Upper lobe of right lung (tissue), 1 donor: ENCODE data around the gene AMACR. TPM values are rescaled to one million over a fixed set of nuclear protein-coding genes. Genes with fewer than 3 reads are reported as not detected.

Source experiments
- ATAC-seq: fragments of 200-7000 bp; cut with Tn5 transposase; one replicate; pipeline ENCODE4 v1.9.1; 2020; ENCODE audit warnings: mild to moderate bottlenecking, moderate library complexity
- DNase-seq: peaks from one replicate; pipeline ENCODE4 v3.0.0-alpha.2; 2020
- H3K27ac ChIP-seq: fragments of 200-600 bp; one replicate; pipeline ENCODE4 v1.8.0; 2022
- H3K27me3 ChIP-seq: fragments of 200-600 bp; one replicate; pipeline ENCODE4 v1.8.0; 2022; ENCODE audit warnings: mild to moderate bottlenecking
- H3K36me3 ChIP-seq: fragments of 200-600 bp; one replicate; pipeline ENCODE4 v1.8.0; 2022
- H3K4me1 ChIP-seq: fragments of 200-600 bp; one replicate; pipeline ENCODE4 v1.8.0; 2022
- H3K4me3 ChIP-seq: fragments of 200-600 bp; one replicate; pipeline ENCODE4 v1.8.0; 2022; ENCODE audit warnings: mild to moderate bottlenecking
- H3K9me3 ChIP-seq: fragments of 200-600 bp; one replicate; pipeline ENCODE4 v1.8.0; 2022
- intact Hi-C: fragments of 100-400 bp; cut with DNase I; formaldehyde crosslinking; loops from one replicate; pipeline ENCODE4 v1.11.0; 2022
- total RNA-seq: library from RNA; stranded (reverse); fragmentation: NEBNext Ultra II Directional; extraction: Animal tissue kit (Norgen Biotek cat#: 25700); gene quantifications from one replicate; pipeline ENCODE4 v1.2.1, GENCODE V29; 2021
- TF ChIP-seq, protein P1 (sequence below): fragments of 200-600 bp; IDR thresholded peaks from one replicate; pipeline ENCODE4 v1.8.0; 2022; ENCODE audit warnings: antibody characterized with exemption
- donor health status: DM: no; HTN: yes; CAD: no; lungs with severe emphysema.

Gene AMACR
- total RNA-seq, 1 donor from 2014 or later = 9.1 TPM

DNA sequence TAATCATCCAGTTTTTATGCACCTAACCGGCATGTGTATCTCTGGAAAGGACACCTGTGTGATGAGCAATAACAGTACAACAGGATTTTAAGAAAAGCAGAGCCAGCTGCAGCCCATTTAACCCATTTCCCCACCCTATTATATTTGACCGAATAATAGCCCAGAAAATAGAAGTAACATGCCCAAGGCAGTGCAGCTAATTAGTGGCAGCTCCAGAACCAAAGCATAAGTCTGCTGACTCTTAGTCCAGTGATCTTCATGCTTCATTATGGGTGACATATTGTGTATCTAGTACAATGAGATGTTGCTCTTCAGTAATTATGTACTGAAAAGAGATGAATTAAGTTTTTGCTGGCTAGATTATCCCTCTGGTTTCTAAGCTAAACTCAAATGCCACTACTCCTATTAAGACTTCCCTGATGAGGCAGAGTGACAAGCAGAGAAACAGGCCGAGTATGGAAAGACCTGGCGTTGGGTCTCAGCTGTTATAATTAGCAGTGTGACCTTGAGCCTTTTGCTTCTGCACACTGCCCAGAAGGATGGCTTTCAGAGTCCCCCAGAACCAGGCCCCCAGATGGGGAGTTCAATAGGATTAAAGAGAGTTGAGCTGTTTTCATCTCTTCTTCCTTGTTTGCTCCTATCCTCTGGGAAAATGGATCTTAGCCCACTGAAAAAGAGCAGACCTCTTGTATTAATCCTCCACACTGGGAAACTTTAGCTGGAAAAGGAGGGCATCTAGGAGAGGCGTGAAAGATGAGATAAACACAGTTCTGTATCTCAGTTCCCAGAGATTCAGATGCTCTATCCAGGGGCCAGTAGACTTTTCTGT is 45.9 kb upstream of the AMACR start:
- intact Hi-C loops = no loop called here
- Histone ChIP-seq H3K9me3 (no peaks in the 10 kb centered on the region), H3K27me3 (no peaks in the 10 kb centered on the region), H3K4me1 (no peaks in the 10 kb centered on the region), H3K27ac (no peak overlapping the region), H3K4me3 (no peak overlapping the region), H3K36me3 (no peaks in the 10 kb centered on the region)
- TF ChIP-seq, protein P1, sequence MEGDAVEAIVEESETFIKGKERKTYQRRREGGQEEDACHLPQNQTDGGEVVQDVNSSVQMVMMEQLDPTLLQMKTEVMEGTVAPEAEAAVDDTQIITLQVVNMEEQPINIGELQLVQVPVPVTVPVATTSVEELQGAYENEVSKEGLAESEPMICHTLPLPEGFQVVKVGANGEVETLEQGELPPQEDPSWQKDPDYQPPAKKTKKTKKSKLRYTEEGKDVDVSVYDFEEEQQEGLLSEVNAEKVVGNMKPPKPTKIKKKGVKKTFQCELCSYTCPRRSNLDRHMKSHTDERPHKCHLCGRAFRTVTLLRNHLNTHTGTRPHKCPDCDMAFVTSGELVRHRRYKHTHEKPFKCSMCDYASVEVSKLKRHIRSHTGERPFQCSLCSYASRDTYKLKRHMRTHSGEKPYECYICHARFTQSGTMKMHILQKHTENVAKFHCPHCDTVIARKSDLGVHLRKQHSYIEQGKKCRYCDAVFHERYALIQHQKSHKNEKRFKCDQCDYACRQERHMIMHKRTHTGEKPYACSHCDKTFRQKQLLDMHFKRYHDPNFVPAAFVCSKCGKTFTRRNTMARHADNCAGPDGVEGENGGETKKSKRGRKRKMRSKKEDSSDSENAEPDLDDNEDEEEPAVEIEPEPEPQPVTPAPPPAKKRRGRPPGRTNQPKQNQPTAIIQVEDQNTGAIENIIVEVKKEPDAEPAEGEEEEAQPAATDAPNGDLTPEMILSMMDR = no peak
- DNase-seq (no peak), ATAC-seq (no peak)

- Histone ChIP-seq H3K36me3 (no peaks in the 10 kb centered on the region), H3K27ac (no peak overlapping the region), H3K9me3 (no peaks in the 10 kb centered on the region), H3K27me3 (no peaks in the 10 kb centered on the region), H3K4me1 (no peaks in the 10 kb centered on the region), H3K4me3 (no peak overlapping the region)
- no peak for ATAC-seq
- TF ChIP-seq, protein P1 = no peak
- intact Hi-C loops = no loop called here
- DNase-seq = no peak
These were observed 45.3 kb upstream of the AMACR start for GRCh38 chr5:34053133-34053532.

- no peaks in the 10 kb centered on the region for H3K4me1 ChIP-seq
- H3K27me3 ChIP-seq = no peaks in the 10 kb centered on the region
- no peak overlapping the region for H3K4me3 ChIP-seq
- no peak for DNase-seq
- H3K27ac ChIP-seq = no peak overlapping the region
- TF ChIP-seq, protein P1 = no peak
- no peak for ATAC-seq
- intact Hi-C loops = no loop called here
- H3K9me3 ChIP-seq = no peaks in the 10 kb centered on the region
- no peaks in the 10 kb centered on the region for H3K36me3 ChIP-seq
These were observed 43.6 kb upstream of the AMACR start for GRCh38 chr5:34051374-34051980.

DNA sequence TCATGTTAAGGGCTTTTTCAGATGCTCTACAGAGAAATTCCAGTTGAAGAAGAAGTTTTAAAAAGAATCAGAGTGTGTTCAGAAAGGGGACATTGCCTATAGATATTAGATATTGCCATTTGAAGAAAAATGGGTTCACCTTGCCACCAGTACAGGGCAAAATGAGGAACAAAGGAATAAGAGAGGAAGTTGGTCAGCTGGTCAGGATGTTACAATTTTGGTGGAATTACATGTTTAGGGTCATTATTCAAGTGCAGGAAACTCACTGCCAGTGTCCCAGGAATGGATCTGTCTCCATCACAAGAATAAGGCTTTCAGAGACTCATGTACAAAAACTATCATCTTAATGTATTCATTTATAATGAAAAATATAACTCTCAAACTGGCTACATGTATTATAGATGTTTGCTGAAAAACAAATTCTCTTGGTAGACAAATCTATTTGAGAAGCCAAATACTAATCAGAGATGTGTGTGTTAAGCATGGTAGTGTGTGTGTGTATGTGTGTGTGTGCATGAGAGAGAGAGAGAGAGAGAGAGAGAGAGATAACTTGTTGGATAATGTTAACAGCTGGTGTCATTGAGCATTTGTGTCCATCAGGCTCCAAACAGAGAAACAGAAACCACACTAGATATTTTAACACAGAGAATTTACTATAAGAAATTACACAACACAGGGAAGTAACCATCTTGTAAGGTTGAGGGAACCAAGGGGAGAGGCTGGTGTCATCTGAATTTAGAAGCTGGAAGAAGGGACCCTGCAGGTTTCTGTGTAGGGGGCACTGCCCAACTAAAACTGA is 40.1 kb upstream of the AMACR start:
- peak; percentile 28 for ATAC-seq

GRCh38 chr5:34047143-34047542 is 39.3 kb upstream of the AMACR start:
- TF ChIP-seq, protein P1 = no peak
- Histone ChIP-seq H3K9me3 (no peaks in the 10 kb centered on the region), H3K27me3 (no peaks in the 10 kb centered on the region), H3K36me3 (no peaks in the 10 kb centered on the region), H3K27ac (no peak overlapping the region), H3K4me3 (no peak overlapping the region), H3K4me1 (peaks cover 13% of the 10 kb centered on the region)
- intact Hi-C loops = no loop called here
- ATAC-seq = no peak
- no peak for DNase-seq

More for the DNA sequence above, 40.1 kb upstream of the AMACR start:
- no peak overlapping the region for H3K4me3 ChIP-seq
- TF ChIP-seq, protein P1 = no peak
- no peaks in the 10 kb centered on the region for H3K27me3 ChIP-seq
- no peak for DNase-seq
- H3K9me3 ChIP-seq = no peaks in the 10 kb centered on the region
- intact Hi-C loops = no loop called here
- H3K36me3 ChIP-seq = no peaks in the 10 kb centered on the region
- H3K4me1 ChIP-seq = peaks cover 5% of the 10 kb centered on the region
- no peak overlapping the region for H3K27ac ChIP-seq
